ENCODE results near the gene CYP11A1.

The CYP11A1 gene

DNA sequence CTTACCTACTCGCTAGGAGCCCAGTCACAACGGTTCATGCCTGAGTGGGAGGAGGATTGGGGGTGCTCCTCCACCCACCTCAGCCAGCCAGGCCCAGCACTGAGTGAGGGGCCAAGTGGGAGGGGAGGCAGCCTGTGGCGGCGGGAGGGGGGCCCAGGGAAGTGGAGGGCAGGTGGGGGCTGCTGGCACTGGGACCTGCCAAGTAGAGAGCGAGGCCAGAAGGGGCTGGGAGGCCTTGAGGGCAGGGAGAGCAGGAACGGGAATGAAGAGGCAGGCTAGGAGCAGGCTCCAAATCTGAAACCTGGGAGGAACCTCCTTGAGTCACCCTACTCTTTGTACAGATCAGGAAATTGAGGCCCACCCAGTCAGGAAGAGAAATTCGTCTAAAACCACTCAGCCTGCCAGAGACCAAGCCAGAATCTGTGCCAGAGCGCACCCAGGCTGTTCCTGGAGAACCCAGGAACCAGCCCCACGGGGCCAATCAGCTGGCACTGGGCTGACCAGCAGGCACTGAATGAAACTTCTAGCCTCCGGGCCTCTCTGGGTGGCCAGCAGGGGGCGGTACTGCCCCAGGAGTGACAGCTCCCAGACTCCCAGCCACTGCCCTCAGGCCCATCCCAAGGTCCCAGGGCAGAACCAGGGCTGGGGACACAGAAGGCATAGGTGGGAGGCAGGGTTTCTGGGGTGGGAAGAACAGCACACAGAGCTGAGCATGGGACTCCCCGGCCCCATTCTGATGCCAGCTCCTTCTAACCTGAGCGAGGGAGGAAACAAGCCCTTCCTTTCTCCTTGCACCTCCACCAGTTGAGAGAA lies 14.8 kb upstream of the CYP11A1 start:
- TF ChIP-seq, protein P1, sequence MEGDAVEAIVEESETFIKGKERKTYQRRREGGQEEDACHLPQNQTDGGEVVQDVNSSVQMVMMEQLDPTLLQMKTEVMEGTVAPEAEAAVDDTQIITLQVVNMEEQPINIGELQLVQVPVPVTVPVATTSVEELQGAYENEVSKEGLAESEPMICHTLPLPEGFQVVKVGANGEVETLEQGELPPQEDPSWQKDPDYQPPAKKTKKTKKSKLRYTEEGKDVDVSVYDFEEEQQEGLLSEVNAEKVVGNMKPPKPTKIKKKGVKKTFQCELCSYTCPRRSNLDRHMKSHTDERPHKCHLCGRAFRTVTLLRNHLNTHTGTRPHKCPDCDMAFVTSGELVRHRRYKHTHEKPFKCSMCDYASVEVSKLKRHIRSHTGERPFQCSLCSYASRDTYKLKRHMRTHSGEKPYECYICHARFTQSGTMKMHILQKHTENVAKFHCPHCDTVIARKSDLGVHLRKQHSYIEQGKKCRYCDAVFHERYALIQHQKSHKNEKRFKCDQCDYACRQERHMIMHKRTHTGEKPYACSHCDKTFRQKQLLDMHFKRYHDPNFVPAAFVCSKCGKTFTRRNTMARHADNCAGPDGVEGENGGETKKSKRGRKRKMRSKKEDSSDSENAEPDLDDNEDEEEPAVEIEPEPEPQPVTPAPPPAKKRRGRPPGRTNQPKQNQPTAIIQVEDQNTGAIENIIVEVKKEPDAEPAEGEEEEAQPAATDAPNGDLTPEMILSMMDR (IDR thresholded peaks at IDR 0.05; ENCODE audit: low read depth, low read length): peak; percentile 95
- DNase-seq (ENCODE audit: extremely low read depth, low read depth): no peak

- DNase-seq (ENCODE audit: extremely low read depth, low read depth): no peak
- TF ChIP-seq, protein P1 (IDR thresholded peaks at IDR 0.05; ENCODE audit: low read depth, low read length): no peak
These were observed 14.0 kb upstream of the CYP11A1 start for GRCh38 chr15:74381481-74381880.

- TF ChIP-seq, protein P1 (IDR thresholded peaks at IDR 0.05; ENCODE audit: low read depth, low read length): no peak
- no peak for DNase-seq (ENCODE audit: extremely low read depth, low read depth)
These were observed 13.7 kb upstream of the CYP11A1 start for GRCh38 chr15:74381190-74381453.

DNA sequence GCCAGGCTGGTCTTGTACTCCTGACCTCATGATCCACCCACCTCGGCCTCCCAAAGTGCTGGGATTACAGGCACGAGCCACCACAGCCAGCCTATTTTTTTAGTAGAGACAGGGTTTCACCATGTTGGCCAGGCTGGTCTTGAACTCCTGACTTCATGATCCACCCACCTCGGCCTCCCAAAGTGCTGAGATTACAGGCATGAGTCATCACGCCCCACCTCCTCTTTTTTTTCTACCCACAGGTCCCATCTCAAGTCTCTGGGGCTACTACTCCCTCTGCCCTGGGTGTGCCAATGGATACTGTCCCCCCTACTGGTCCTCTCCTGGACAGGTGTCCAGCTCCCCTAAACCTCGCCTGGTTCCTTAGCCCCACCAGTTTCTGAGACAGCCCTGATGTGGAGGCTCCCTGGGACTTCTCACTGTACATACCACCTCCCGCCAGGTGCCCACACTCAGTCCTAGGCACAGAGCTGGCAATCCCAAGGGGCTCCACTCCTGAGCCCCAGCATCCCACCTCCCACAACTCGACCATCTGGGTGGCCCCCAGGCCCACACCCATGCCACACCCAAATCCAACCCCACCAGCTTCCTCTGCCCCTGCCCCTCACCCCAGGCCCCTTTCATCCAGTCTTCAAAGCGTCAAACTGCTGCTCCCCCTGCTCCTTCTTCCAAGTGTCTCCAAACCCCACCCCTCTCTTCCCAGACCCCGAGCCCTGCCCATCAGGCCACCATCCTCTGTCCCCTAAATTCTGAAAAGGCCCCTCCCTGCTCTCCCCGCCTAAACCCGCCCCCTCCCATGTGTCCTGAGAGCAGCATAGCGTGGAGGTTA lies 13.1 kb upstream of the CYP11A1 start:
- TF ChIP-seq, protein P1 (IDR thresholded peaks at IDR 0.05; ENCODE audit: low read depth, low read length): no peak
- no peak for DNase-seq (ENCODE audit: extremely low read depth, low read depth)

- TF ChIP-seq, protein P1 (IDR thresholded peaks at IDR 0.05; ENCODE audit: low read depth, low read length): no peak
- DNase-seq (ENCODE audit: extremely low read depth, low read depth): no peak
These were observed 11.4 kb upstream of the CYP11A1 start for GRCh38 chr15:74378848-74379247.

DNA sequence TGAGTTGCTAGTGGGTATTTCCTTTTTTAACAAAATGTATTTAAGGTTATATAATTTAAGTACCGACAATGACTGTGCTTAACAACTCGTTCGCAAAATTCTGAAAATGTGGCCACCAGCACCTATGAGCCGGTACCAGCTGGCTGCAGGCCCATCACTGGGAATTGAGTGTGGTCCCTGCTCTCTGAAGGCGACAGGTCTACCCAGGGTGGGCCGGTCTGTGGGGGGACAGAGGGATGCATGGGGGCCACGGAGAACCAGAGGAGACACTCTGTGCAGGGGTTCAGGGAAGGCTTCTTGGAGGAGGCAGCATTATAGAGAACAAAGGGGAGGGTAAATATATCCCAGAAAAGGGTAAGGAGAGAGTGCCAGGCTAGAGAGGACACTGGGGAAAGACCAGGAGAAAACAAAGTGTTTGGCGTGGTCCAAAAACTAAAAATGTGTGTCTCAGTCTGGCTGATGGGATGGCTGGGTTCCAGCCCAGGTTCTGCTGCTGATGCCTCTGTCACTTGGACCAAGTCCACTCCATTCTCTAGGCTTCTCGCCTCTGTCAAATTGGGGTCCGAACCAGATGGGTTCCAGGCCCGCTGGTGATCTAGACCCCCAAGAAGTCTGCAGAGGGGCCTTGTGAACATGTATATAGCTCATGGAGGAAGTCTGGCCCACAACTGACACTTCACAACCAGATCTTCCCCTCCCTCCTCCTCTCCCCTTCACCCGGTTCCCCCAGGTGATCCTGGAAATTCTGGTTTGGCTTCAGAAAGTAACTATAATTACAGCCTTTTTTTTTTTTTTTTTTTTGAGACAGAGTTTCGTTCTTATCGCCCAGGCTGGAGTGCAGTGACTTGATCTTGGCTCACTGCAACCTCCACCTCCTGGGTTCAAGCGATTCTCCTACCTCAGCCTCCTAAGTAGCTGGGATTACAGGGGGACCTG lies 10.7 kb upstream of the CYP11A1 start:
- TF ChIP-seq, protein P1 (IDR thresholded peaks at IDR 0.05; ENCODE audit: low read depth, low read length): no peak
- no peak for DNase-seq (ENCODE audit: extremely low read depth, low read depth)

All from AG09319 (cell line).